ENCODE data around the gene ATAD3C. TPM values are rescaled to one million over a fixed set of nuclear protein-coding genes. Genes with fewer than 3 reads are reported as not detected.
"Not testable (repeated sequence)": the region's sequence is repeated elsewhere in the genome, so short reads cannot be mapped to it uniquely, and the experiment has no call there.

The ATAD3C gene
- total and polyA plus RNA-seq, 2 donors (not counting 1 experiment from before 2014, with no cell fraction given) = 0.17 TPM; not detected in 1

DNA sequence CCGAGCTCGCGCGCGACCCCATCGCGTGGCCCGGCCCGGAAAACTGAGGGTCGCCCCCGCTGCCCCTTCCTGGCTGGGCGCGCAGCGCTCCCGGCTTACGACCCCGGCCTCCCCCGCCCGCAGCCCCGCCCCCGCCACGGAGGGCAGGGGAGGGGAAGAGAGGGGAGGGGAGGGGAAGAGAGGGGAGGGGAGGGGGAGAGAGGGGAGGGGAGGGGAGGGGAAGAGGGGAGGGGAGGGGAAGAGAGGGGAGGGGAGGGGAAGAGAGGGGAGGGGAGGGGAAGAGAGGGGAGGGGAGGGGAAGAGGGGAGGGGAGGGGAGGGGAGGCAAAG is 21.7 kb upstream of the ATAD3C start:
- no peaks in the 10 kb centered on the region for H3K79me2 ChIP-seq (ENCODE audit: control insufficient read depth, insufficient read depth, low read length)
- TF ChIP-seq EZH2 (IDR thresholded peaks at IDR 0.05; ENCODE audit: low read length, missing control alignments) = no peak
- TF ChIP-seq, protein P1, sequence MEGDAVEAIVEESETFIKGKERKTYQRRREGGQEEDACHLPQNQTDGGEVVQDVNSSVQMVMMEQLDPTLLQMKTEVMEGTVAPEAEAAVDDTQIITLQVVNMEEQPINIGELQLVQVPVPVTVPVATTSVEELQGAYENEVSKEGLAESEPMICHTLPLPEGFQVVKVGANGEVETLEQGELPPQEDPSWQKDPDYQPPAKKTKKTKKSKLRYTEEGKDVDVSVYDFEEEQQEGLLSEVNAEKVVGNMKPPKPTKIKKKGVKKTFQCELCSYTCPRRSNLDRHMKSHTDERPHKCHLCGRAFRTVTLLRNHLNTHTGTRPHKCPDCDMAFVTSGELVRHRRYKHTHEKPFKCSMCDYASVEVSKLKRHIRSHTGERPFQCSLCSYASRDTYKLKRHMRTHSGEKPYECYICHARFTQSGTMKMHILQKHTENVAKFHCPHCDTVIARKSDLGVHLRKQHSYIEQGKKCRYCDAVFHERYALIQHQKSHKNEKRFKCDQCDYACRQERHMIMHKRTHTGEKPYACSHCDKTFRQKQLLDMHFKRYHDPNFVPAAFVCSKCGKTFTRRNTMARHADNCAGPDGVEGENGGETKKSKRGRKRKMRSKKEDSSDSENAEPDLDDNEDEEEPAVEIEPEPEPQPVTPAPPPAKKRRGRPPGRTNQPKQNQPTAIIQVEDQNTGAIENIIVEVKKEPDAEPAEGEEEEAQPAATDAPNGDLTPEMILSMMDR (conservative IDR thresholded peaks at IDR 0.05 in 1 of 2, IDR thresholded peaks at IDR 0.05 in 1 of 2; ENCODE audit: low read depth in 1 of 2, low read length in 2 of 2) = no peak
- H3K27me3 ChIP-seq (ENCODE audit: control insufficient read depth, insufficient read depth, low read length) = no peaks in the 10 kb centered on the region
- peak overlapping the region; percentile 30 for H3K9ac ChIP-seq (ENCODE audit: insufficient read depth, low read length)
- peak overlapping the region in 1 of 4 experiments; percentile 44 for H3K4me3 ChIP-seq (replicated peaks in 1 of 4; ENCODE audit: control extremely low read depth in 1 of 4, insufficient read depth in 1 of 4, low read depth in 3 of 4, low read length in 4 of 4)
- no peak overlapping the region for H3K27ac ChIP-seq (ENCODE audit: insufficient read depth, low read length)
- H4K20me1 ChIP-seq (ENCODE audit: control insufficient read depth, extremely low read depth, insufficient read depth, low read length) = no peaks in the 10 kb centered on the region
- H3K4me1 ChIP-seq (ENCODE audit: control insufficient read depth, extremely low read depth, insufficient read depth, low read length) = peaks cover 15% of the 10 kb centered on the region
- no peak overlapping the region for H2AFZ ChIP-seq (ENCODE audit: low read length)
- no peaks in the 10 kb centered on the region for H3K36me3 ChIP-seq (ENCODE audit: control insufficient read depth, insufficient read depth, low read length)
- no peak for DNase-seq (ENCODE audit: low read depth in 2 of 2)
- no peaks in the 10 kb centered on the region for H3K9me3 ChIP-seq (ENCODE audit: control insufficient read depth, insufficient read depth, low read depth, low read length)
- no peak overlapping the region for H3K4me2 ChIP-seq (ENCODE audit: extremely low read depth, insufficient read depth, low read length)

GRCh38 chr1:1428174-1428573 is 21.3 kb upstream of the ATAD3C start:
- Histone ChIP-seq H2AFZ (ENCODE audit: low read length) (no peak overlapping the region), H3K4me3 (replicated peaks in 1 of 4; ENCODE audit: control extremely low read depth in 1 of 4, insufficient read depth in 1 of 4, low read depth in 3 of 4, low read length in 4 of 4) (no peak overlapping the region), H3K27me3 (ENCODE audit: control insufficient read depth, insufficient read depth, low read length) (no peaks in the 10 kb centered on the region)

DNA sequence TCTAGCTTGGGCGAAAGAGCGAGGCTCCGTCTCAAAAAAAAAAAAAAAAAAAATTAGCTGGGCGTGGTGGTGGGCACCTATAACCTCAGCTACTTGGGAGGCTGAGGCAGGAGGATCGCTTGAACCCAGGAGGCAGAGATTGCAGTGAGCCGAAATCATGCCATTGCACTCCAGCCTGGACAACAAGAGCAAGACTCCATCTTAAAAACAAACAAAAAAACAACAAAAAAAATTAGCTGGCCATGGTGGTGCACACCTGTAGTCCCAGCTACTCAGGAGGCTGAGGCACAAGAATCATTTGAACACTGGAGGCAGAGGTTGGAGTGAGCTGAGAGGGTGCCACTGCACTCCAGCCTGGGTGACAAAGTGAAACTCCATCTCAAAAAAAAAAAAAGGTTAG is 20.5 kb upstream of the ATAD3C start:
- H3K9ac ChIP-seq (ENCODE audit: insufficient read depth, low read length); H3K4me2 ChIP-seq (ENCODE audit: extremely low read depth, insufficient read depth, low read length); H2AFZ ChIP-seq (ENCODE audit: low read length); H4K20me1 ChIP-seq (ENCODE audit: control insufficient read depth, extremely low read depth, insufficient read depth, low read length); H3K79me2 ChIP-seq (ENCODE audit: control insufficient read depth, insufficient read depth, low read length); H3K27ac ChIP-seq (ENCODE audit: insufficient read depth, low read length); DNase-seq (ENCODE audit: low read depth in 2 of 2); H3K4me3 ChIP-seq (replicated peaks in 1 of 4; ENCODE audit: control extremely low read depth in 1 of 4, insufficient read depth in 1 of 4, low read depth in 3 of 4, low read length in 4 of 4); H3K36me3 ChIP-seq (ENCODE audit: control insufficient read depth, insufficient read depth, low read length); H3K27me3 ChIP-seq (ENCODE audit: control insufficient read depth, insufficient read depth, low read length); H3K9me3 ChIP-seq (ENCODE audit: control insufficient read depth, insufficient read depth, low read depth, low read length): not testable (repeated sequence)
- peaks cover 19% of the 10 kb centered on the region for H3K4me1 ChIP-seq (ENCODE audit: control insufficient read depth, extremely low read depth, insufficient read depth, low read length)

More at GRCh38 chr1:1428174-1428573, 21.3 kb upstream of the ATAD3C start:
- peaks cover 13% of the 10 kb centered on the region for H3K4me1 ChIP-seq (ENCODE audit: control insufficient read depth, extremely low read depth, insufficient read depth, low read length)
- no peaks in the 10 kb centered on the region for H4K20me1 ChIP-seq (ENCODE audit: control insufficient read depth, extremely low read depth, insufficient read depth, low read length)
- H3K9me3 ChIP-seq (ENCODE audit: control insufficient read depth, insufficient read depth, low read depth, low read length) = no peaks in the 10 kb centered on the region
- TF ChIP-seq, protein P1 (conservative IDR thresholded peaks at IDR 0.05 in 1 of 2, IDR thresholded peaks at IDR 0.05 in 1 of 2; ENCODE audit: low read depth in 1 of 2, low read length in 2 of 2) = no peak
- no peak for TF ChIP-seq EZH2 (IDR thresholded peaks at IDR 0.05; ENCODE audit: low read length, missing control alignments)
- no peaks in the 10 kb centered on the region for H3K36me3 ChIP-seq (ENCODE audit: control insufficient read depth, insufficient read depth, low read length)
- H3K27ac ChIP-seq (ENCODE audit: insufficient read depth, low read length) = no peak overlapping the region
- no peak for DNase-seq (ENCODE audit: low read depth in 2 of 2)
- H3K79me2 ChIP-seq (ENCODE audit: control insufficient read depth, insufficient read depth, low read length) = no peaks in the 10 kb centered on the region
- H3K9ac ChIP-seq (ENCODE audit: insufficient read depth, low read length) = no peak overlapping the region
- H3K4me2 ChIP-seq (ENCODE audit: extremely low read depth, insufficient read depth, low read length) = no peak overlapping the region
